ENCODE measurements around the gene DZIP1L. TPM values are rescaled to one million over a fixed set of nuclear protein-coding genes. Genes with fewer than 3 reads are reported as not detected.

The DZIP1L gene
- total RNA-seq, 1 experiment from 2014 or later = 2.3 TPM

DNA sequence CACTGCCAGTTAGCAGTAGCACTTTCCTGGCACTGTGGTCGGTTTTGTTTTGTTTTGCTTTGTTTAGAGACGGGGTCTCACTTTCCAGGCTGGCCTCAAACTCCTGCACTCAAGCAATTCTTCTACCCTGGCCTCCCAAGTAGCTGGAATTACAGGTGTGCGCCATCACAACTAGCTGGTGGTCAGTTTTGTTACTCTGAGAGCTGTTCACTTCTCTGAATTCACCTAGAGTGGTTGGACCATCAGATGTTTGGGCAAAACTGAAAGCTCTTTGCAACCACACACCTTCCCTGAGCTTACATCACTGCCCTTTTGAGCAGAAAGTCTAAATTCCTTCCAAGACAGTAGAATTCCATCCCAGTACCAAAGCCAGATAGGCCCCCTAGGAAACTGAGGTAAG is 82.8 kb downstream of the DZIP1L start:
- no peak overlapping the region for H3K4me3 ChIP-seq
- H3F3A ChIP-seq (ENCODE audit: insufficient read depth, low read depth) = no peaks in the 10 kb centered on the region
- H3K4me2 ChIP-seq = no peak overlapping the region
- no TSS peak for BruUV-seq (replicated peaks)
- no peaks in the 10 kb centered on the region for H3K9me2 ChIP-seq (ENCODE audit: insufficient read depth)
- intact Hi-C loops (cut with micrococcal nuclease; ENCODE audit: unreplicated experiment) = no loop called here
- POLR2A ChIA-PET (ENCODE audit: unreplicated experiment) = no interaction called here
- no peaks in the 10 kb centered on the region for H3K36me3 ChIP-seq (ENCODE audit: low read depth)
- H3K27ac ChIP-seq = no peak overlapping the region
- CTCF ChIA-PET = no interaction called here
- H3K9me3 ChIP-seq (ENCODE audit: insufficient read depth, low read depth) = no peaks in the 10 kb centered on the region
- no peaks in the 10 kb centered on the region for H4K20me1 ChIP-seq (ENCODE audit: insufficient read depth)
- H2AFZ ChIP-seq = no peak overlapping the region
- no peaks in the 10 kb centered on the region for H3K79me2 ChIP-seq (ENCODE audit: low read depth)
- no peak for DNase-seq
- no peak for TF ChIP-seq EZH2 (IDR thresholded peaks at IDR 0.05; ENCODE audit: low read depth)
- TF ChIP-seq, protein P1, sequence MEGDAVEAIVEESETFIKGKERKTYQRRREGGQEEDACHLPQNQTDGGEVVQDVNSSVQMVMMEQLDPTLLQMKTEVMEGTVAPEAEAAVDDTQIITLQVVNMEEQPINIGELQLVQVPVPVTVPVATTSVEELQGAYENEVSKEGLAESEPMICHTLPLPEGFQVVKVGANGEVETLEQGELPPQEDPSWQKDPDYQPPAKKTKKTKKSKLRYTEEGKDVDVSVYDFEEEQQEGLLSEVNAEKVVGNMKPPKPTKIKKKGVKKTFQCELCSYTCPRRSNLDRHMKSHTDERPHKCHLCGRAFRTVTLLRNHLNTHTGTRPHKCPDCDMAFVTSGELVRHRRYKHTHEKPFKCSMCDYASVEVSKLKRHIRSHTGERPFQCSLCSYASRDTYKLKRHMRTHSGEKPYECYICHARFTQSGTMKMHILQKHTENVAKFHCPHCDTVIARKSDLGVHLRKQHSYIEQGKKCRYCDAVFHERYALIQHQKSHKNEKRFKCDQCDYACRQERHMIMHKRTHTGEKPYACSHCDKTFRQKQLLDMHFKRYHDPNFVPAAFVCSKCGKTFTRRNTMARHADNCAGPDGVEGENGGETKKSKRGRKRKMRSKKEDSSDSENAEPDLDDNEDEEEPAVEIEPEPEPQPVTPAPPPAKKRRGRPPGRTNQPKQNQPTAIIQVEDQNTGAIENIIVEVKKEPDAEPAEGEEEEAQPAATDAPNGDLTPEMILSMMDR (conservative IDR thresholded peaks at IDR 0.05) = no peak
- H3K4me1 ChIP-seq (replicated peaks; ENCODE audit: insufficient read depth) = no peaks in the 10 kb centered on the region
- H3K27me3 ChIP-seq (ENCODE audit: insufficient read depth, low read depth) = no peaks in the 10 kb centered on the region

DNA sequence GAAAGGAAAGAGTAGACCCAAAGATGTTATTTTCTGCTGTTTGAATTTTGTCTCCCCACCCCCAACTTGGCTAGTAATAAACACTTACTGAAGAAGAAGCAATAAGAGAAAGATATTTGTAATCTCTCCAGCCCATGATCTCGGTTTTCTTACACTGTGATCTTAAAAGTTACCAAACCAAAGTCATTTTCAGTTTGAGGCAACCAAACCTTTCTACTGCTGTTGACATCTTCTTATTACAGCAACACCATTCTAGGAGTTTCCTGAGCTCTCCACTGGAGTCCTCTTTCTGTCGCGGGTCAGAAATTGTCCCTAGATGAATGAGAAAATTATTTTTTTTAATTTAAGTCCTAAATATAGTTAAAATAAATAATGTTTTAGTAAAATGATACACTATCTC is 83.9 kb downstream of the DZIP1L start:
- Histone ChIP-seq H3K27me3 (ENCODE audit: insufficient read depth, low read depth) (no peaks in the 10 kb centered on the region), H3K9me2 (ENCODE audit: insufficient read depth) (no peaks in the 10 kb centered on the region), H3K4me3 (no peak overlapping the region), H3K9me3 (ENCODE audit: insufficient read depth, low read depth) (no peaks in the 10 kb centered on the region), H3K27ac (no peak overlapping the region), H3K36me3 (ENCODE audit: low read depth) (no peaks in the 10 kb centered on the region), H3K79me2 (ENCODE audit: low read depth) (no peaks in the 10 kb centered on the region), H2AFZ (no peak overlapping the region), H3F3A (ENCODE audit: insufficient read depth, low read depth) (no peaks in the 10 kb centered on the region), H4K20me1 (ENCODE audit: insufficient read depth) (no peaks in the 10 kb centered on the region), H3K4me2 (no peak overlapping the region), H3K4me1 (replicated peaks; ENCODE audit: insufficient read depth) (no peaks in the 10 kb centered on the region)
- ChIA-PET CTCF (no interaction called here), POLR2A (ENCODE audit: unreplicated experiment) (interaction anchor here (0.7 kb wide), 1 partner anchor 165 kb away, joined by 4 read pairs; no protein-coding TSS in a partner anchor)
- no peak for DNase-seq
- intact Hi-C loops (cut with micrococcal nuclease; ENCODE audit: unreplicated experiment) = no loop called here
- no TSS peak for BruUV-seq (replicated peaks)
- TF ChIP-seq, protein P1 (conservative IDR thresholded peaks at IDR 0.05) = no peak
- TF ChIP-seq EZH2 (IDR thresholded peaks at IDR 0.05; ENCODE audit: low read depth) = no peak

DNA sequence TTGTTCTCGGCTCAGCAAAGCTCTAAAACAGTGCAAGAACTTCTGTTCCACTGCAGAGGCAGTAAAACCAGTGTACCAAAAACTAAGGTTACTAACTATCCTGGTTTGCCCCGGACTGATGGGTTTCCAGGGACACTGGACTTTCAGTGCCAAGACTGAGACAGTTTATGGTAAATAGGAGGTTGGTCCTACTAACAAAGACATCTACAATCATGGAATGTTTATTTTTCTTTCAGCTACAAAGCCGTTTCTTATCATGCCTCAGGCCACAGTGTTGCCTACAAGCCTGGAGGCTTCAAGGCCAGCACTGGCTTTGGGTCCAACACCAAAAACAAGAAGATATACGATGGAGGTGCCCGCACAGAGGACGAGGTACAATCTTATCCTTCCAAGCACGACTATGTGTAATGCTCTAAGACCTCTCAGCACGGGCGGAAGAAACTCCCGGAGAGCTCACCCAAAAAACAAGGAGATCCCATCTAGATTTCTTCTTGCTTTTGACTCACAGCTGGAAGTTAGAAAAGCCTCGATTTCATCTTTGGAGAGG is 84.6 kb downstream of the DZIP1L start:
- ChIA-PET CTCF (no interaction called here), POLR2A (ENCODE audit: unreplicated experiment) (no interaction called here)
- Histone ChIP-seq H3K4me2 (no peak overlapping the region), H3K4me1 (replicated peaks; ENCODE audit: insufficient read depth) (no peaks in the 10 kb centered on the region), H3F3A (ENCODE audit: insufficient read depth, low read depth) (no peaks in the 10 kb centered on the region), H3K4me3 (no peak overlapping the region), H3K9me2 (ENCODE audit: insufficient read depth) (no peaks in the 10 kb centered on the region), H3K27ac (no peak overlapping the region), H3K27me3 (ENCODE audit: insufficient read depth, low read depth) (no peaks in the 10 kb centered on the region), H2AFZ (no peak overlapping the region), H3K36me3 (ENCODE audit: low read depth) (no peaks in the 10 kb centered on the region), H3K79me2 (ENCODE audit: low read depth) (no peaks in the 10 kb centered on the region), H4K20me1 (ENCODE audit: insufficient read depth) (no peaks in the 10 kb centered on the region), H3K9me3 (ENCODE audit: insufficient read depth, low read depth) (no peaks in the 10 kb centered on the region)
- no TSS peak for BruUV-seq (replicated peaks)
- TF ChIP-seq, protein P1 (conservative IDR thresholded peaks at IDR 0.05) = no peak
- no peak for TF ChIP-seq EZH2 (IDR thresholded peaks at IDR 0.05; ENCODE audit: low read depth)
- intact Hi-C loops (cut with micrococcal nuclease; ENCODE audit: unreplicated experiment) = no loop called here
- DNase-seq = no peak

All from PC-9 (cell line).